Measurements from ENCODE around the gene SHISA9. TPM values are rescaled to one million over a fixed set of nuclear protein-coding genes. Genes with fewer than 3 reads are reported as not detected.

The SHISA9 gene
- total RNA-seq, 3 donors from 2014 or later, result 0.87 to 7.3 (median 3.0) TPM

- no peaks in the 10 kb centered on the region for H3K36me3 ChIP-seq (ENCODE audit: low read depth)
- peaks cover 2% of the 10 kb centered on the region for H3K9me3 ChIP-seq
- no peak overlapping the region for H3K4me3 ChIP-seq
- no peak for ATAC-seq
- no peaks in the 10 kb centered on the region for H3K4me1 ChIP-seq (ENCODE audit: low read depth)
- TF ChIP-seq CTCF (IDR thresholded peaks at IDR 0.05), result no peak
- DNase-seq, result peak in 1 of 3 donors; percentile 69
- intact Hi-C loops (cut with DNase I, micrococcal nuclease), result no loop called here
Measured at GRCh38 chr16:13036600-13036999, 135.2 kb downstream of the SHISA9 start.

- Histone ChIP-seq H3K4me1 (ENCODE audit: low read depth) (no peaks in the 10 kb centered on the region), H3K36me3 (ENCODE audit: low read depth) (no peaks in the 10 kb centered on the region), H3K4me3 (no peak overlapping the region), H3K9me3 (peaks cover 6% of the 10 kb centered on the region)
- ATAC-seq, result no peak
- DNase-seq, result no peak
- TF ChIP-seq CTCF (IDR thresholded peaks at IDR 0.05), result no peak
- intact Hi-C loops (cut with DNase I, micrococcal nuclease), result no loop called here
Measured at GRCh38 chr16:13038591-13038990, 137.2 kb downstream of the SHISA9 start.

GRCh38 chr16:13039526-13039925, 138.1 kb downstream of the SHISA9 start:
- Histone ChIP-seq H3K9me3 (peaks cover 6% of the 10 kb centered on the region), H3K4me1 (ENCODE audit: low read depth) (no peaks in the 10 kb centered on the region), H3K4me3 (no peak overlapping the region), H3K36me3 (ENCODE audit: low read depth) (no peaks in the 10 kb centered on the region)
- DNase-seq, result no peak
- intact Hi-C loops (cut with DNase I, micrococcal nuclease), result no loop called here
- no peak for ATAC-seq
- TF ChIP-seq CTCF (IDR thresholded peaks at IDR 0.05), result no peak

- H3K4me1 ChIP-seq (ENCODE audit: low read depth), result no peaks in the 10 kb centered on the region
- no peak for TF ChIP-seq CTCF (IDR thresholded peaks at IDR 0.05)
- DNase-seq (no peak), ATAC-seq (no peak)
- H3K4me3 ChIP-seq, result no peak overlapping the region
- intact Hi-C loops (cut with DNase I, micrococcal nuclease), result no loop called here
- no peaks in the 10 kb centered on the region for H3K36me3 ChIP-seq (ENCODE audit: low read depth)
- peaks cover 6% of the 10 kb centered on the region for H3K9me3 ChIP-seq
Measured at GRCh38 chr16:13041180-13041579, 139.8 kb downstream of the SHISA9 start.

GRCh38 chr16:13041646-13042290, 140.4 kb downstream of the SHISA9 start:
- H3K9me3 ChIP-seq, result peaks cover 6% of the 10 kb centered on the region
- no peak for ATAC-seq
- H3K4me1 ChIP-seq (ENCODE audit: low read depth), result no peaks in the 10 kb centered on the region
- DNase-seq, result no peak
- no peaks in the 10 kb centered on the region for H3K36me3 ChIP-seq (ENCODE audit: low read depth)
- TF ChIP-seq CTCF (IDR thresholded peaks at IDR 0.05), result no peak
- intact Hi-C loops (cut with DNase I, micrococcal nuclease), result no loop called here
- H3K4me3 ChIP-seq, result no peak overlapping the region

GRCh38 chr16:13042291-13042685, 140.9 kb downstream of the SHISA9 start:
- ATAC-seq, result no peak
- TF ChIP-seq CTCF (IDR thresholded peaks at IDR 0.05), result no peak
- intact Hi-C loops (cut with DNase I, micrococcal nuclease), result no loop called here

More at GRCh38 chr16:13042291-13042685, 140.9 kb downstream of the SHISA9 start:
- DNase-seq, result no peak
- no peaks in the 10 kb centered on the region for H3K36me3 ChIP-seq (ENCODE audit: low read depth)
- no peak overlapping the region for H3K4me3 ChIP-seq
- H3K9me3 ChIP-seq, result peaks cover 6% of the 10 kb centered on the region
- H3K4me1 ChIP-seq (ENCODE audit: low read depth), result no peaks in the 10 kb centered on the region
